HG03045 (cell line): Measurements from ENCODE around the gene SZRD1.

ENCODE experiments used
- ATAC-seq: cut with Tn5 transposase; IDR thresholded peaks from one replicate; pipeline ENCODE4 v1.9.1; 2021; ENCODE audit warnings: mild to moderate bottlenecking, moderate library complexity; ENCODE audit not compliant: unreplicated experiment

Gene SZRD1

DNA sequence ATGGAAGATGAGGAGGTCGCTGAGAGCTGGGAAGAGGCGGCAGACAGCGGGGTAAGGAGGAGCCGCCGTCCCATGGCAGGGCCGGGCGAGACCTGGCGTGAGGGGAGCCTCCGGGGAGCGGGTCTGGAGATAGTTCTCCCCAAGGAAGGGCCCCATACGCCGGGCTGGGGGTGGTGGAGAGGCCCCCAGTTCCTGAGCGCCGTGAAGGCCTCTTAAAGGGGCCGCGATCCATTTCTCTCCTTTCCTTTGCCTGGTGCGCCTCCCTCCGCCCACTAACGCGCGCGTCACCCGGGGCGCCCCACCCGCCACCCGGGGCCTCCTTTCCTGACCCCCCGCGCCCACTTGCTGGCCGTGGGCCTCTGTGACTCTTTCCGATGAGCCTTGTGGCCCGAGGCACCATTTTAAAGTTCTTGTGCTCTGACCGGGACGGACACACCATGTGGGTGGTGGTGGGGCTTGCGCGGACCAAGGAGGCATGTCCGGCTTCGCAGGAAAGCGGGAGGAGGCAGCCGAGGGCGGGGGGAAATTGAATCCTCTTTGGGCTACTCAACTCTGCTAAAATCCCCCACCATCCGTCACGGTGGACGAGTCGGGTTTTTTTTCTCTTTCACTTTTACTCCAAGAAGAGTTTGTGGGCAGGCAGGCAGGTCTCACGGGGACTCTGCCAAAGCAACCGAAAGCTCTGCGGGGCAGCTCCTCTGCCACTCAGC lies 371 bp downstream of the SZRD1 start:
- ATAC-seq = peak; percentile 65

DNA sequence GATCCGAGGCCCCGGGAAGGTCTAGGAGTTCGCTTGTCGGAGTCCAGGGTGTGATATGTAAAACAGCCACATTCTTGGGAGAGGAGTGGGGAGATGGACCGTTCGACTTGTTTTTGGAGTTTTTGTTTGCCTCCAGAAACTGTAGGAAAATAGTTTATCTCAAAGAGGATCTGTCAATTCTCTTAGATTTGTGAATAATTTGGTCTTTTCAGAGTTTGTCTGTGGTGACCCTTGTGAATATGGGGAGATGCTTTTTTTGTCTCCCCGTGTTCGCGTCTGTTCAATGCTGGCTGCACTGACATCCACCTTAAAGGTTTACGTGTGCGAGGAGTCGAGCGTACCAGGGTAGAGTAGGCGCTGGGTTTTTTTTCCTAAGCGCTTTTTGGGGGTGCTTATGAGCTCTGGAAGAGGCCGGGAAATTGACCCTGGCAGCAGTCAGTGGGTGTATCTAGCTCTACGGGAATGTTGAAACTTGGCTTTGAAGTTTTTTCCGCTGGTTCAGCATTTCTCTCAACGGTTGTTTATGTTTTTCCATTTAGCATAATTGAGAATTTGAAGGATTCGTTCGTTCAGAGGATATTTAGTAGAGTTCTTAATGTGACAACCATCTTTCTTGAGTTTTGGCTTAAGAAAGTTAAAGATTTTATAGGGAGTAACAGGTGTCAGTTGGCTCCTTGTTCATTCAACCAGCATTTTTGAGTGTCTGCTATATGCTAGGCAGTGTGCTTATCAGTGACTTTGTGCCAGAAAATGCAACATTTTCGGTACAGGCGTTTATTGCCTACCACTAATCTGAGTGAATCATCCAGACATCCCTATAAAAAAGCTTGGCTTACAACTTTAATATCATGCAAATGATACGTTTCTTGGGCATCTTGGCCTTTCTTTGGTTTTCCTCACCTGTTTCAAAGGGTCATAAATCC lies 1.2 kb downstream of the SZRD1 start:
- ATAC-seq = no peak

GRCh38 chr1:16369821-16370220 lies 2.8 kb downstream of the SZRD1 start:
- no peak for ATAC-seq

DNA sequence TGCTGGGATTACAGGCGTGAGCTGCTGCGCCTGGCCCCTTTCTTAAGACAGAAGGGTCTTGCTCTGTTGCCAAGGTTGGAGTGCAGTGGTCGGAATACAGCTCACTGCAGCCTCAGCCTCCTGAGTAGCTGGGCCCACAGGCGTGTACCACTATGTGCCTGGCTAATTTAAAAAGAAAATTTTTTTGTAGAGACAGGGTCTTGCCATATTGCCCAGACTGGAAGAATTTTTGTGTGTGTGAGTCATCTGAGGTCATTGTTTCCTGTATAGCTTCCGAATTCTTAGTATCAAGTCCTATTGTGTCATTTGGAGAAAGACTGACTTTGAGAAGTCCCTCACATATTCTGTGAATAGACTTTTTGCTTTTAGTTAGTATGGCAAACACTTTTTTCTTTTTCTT lies 4.7 kb downstream of the SZRD1 start:
- ATAC-seq = no peak

- ATAC-seq = no peak
Observed at GRCh38 chr1:16372535-16373285, 5.7 kb downstream of the SZRD1 start.

- no peak for ATAC-seq
Observed at GRCh38 chr1:16374266-16374665, 7.2 kb downstream of the SZRD1 start.

- ATAC-seq = no peak
Observed at GRCh38 chr1:16375521-16376340, 8.7 kb downstream of the SZRD1 start.

DNA sequence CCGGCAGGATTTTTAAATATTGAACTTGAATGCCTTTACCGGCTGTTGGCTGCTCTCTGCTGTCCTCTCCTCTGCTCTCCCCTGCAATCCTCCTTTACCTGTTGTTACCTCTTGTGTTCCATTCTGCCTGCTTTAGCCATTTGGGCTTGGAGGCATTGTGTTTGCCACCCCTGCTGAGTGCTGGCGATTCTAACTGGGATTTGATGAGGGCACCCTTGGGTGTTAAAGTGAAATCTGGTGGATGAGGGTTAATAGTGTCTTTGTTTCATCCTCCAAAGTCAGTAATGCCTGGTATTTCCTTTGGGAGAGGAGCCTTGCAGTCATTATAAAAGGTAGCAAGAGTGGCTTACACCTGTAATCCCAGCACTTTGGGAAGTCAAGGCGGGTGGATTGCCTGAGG lies 9.9 kb downstream of the SZRD1 start:
- ATAC-seq = no peak

DNA sequence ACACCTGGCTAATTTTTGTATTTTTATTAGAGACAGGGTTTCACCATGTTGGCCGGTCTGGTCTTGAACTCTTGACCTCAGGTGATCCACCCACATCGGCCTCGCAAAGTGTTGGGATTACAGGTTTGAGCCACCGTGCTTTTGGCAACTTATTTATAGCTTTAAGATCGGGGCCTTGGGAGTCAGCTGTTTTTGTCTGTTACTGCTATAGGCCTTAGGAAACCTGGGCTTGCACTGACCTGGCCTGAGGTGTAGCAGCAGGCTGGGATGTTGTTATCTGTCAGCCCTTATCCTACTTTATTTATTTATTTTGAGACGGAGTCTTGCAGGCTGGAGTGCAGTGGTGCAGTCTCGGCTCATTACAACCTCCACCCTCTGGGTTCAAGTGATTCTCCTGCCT lies 11.4 kb downstream of the SZRD1 start:
- no peak for ATAC-seq

GRCh38 chr1:16380868-16381267 lies 13.8 kb downstream of the SZRD1 start:
- no peak for ATAC-seq

GRCh38 chr1:16383888-16384287 lies 16.8 kb downstream of the SZRD1 start:
- no peak for ATAC-seq

- ATAC-seq = no peak
Observed at GRCh38 chr1:16385659-16386453, 18.8 kb downstream of the SZRD1 start.

DNA sequence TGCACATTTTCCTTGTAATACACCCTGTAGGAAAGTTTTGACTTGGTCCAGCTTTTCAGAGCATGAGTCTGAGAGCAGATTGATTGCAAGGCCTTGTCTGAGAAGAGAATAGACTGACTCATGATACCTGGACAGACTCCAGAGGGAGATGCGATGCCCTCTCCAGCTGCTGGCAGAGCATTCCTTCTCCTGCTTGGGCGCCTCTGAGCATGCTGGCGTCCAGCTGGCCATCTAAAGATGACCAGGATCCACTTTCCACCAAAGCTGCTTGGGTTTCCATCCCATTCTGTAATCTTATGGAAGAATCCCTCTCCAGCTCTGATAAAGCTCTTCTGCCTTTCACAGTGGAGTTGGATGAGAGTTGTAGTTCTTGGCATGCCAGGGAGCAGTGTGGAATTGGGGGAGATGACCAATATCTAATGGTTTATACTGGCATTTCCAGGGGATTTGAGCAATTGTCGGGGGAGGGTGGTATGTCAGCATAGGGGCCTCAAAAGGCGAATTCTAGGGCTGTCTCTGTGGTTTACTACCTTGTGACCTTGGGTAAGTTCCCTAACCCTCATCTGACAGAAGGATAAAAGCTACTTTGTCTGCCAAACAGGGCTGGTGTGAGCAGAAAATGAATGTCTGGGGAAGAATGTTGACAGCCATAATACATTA lies 19.5 kb downstream of the SZRD1 start:
- no peak for ATAC-seq

- no peak for ATAC-seq
Observed at GRCh38 chr1:16387201-16388188, 20.5 kb downstream of the SZRD1 start.

- ATAC-seq = no peak
Observed at GRCh38 chr1:16391411-16391810, 24.4 kb downstream of the SZRD1 start.

DNA sequence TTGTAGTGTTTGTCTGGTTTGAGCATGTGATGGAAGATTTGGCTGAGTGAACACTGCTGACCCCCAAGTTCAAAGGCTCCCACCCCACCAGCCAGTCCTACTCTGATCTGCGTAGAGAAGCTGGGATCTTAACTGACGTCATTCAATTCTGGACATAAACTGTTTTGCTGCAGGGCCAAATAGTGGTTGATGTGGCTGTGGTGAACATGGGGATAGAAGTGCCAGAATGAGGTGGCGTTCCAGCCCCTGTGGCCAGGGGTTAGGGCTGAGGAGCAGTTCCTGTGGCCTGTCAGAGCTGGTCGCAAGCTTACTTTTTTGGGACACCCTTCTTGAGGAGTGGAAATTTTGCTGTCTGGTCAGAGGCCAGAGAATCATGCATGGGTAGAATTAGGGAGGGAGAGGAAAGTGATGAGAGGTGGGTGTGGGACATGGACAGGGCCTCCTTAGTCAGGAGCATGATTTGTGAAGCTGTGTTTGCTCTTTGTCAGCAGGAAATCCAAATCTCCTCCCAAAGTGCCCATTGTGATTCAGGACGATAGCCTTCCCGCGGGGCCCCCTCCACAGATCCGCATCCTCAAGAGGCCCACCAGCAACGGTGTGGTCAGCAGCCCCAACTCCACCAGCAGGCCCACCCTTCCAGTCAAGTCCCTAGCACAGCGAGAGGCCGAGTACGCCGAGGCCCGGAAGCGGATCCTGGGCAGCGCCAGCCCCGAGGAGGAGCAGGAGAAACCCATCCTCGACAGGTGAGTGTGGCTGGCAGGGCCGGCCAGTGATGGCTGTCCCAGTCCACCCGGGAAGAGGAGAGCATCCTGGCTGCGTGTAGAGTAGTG lies 25.9 kb downstream of the SZRD1 start:
- ATAC-seq = no peak
